T-helper 2 cell treated with Interferon-gamma antibody and Interleukin-4, amounts not matched to agents 5 μg/mL and 100 μg/mL, for 36 hours (primary cell): ENCODE measurements around the gene AKAP13.

ENCODE experiments used
- DNase-seq: peaks from one replicate; pipeline ENCODE4 v3.0.0; 2021; ENCODE audit warnings: low spot score
- H3K27ac Mint-ChIP-seq: one replicate; pipeline ENCODE4 v1.8.0; 2021; ENCODE audit warnings: mild to moderate bottlenecking, mixed read lengths
- H3K27me3 Mint-ChIP-seq: one replicate; pipeline ENCODE4 v1.8.0; 2021; ENCODE audit warnings: low read depth, mixed read lengths
- H3K36me3 Mint-ChIP-seq: one replicate; pipeline ENCODE4 v1.8.0; 2021; ENCODE audit warnings: low read depth, mixed read lengths
- H3K4me1 Mint-ChIP-seq: one replicate; pipeline ENCODE4 v1.8.0; 2021; ENCODE audit warnings: low read depth, mixed read lengths
- H3K4me3 Mint-ChIP-seq: one replicate; pipeline ENCODE4 v1.8.0; 2022; ENCODE audit warnings: mild to moderate bottlenecking, moderate library complexity, mixed read lengths
- H3K9me3 Mint-ChIP-seq: one replicate; pipeline ENCODE4 v1.8.0; 2021; ENCODE audit warnings: mixed read lengths

AKAP13 gene

GRCh38 chr15:85711580-85712192, 331.3 kb downstream of the AKAP13 start:
- peak; percentile 33 for DNase-seq
- H3K4me3 Mint-ChIP-seq = no peak overlapping the region
- no peak overlapping the region for H3K27ac Mint-ChIP-seq
- no peaks in the 10 kb centered on the region for H3K9me3 Mint-ChIP-seq
- H3K36me3 Mint-ChIP-seq = peaks cover 56% of the 10 kb centered on the region
- peaks cover 34% of the 10 kb centered on the region for H3K4me1 Mint-ChIP-seq
- H3K27me3 Mint-ChIP-seq = no peaks in the 10 kb centered on the region

DNA sequence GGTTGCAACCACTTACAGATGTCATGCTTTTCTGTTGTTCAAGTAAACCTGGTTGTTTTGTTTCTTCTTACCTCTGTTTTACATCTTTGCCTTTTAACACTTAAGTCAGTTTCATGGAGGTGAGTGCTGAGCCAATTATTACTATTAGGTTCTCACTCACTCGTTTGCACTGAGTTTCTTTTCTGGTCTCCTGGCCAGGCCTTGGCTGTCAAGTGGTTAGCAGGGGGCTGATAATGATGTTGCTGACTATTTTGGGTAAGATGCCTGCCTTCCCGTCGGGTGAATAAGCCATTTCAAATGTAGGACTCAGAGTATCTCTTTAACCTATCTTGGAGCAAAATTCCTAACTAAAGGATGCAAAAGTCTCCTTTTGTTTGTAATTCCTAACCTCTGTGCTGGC, 335.9 kb downstream of the AKAP13 start:
- no peak for DNase-seq
- Mint-ChIP-seq H3K27ac (no peak overlapping the region), H3K27me3 (no peaks in the 10 kb centered on the region), H3K36me3 (peaks cover 63% of the 10 kb centered on the region), H3K4me1 (peaks cover 12% of the 10 kb centered on the region), H3K4me3 (no peak overlapping the region), H3K9me3 (no peaks in the 10 kb centered on the region)

GRCh38 chr15:85717212-85717611, 336.8 kb downstream of the AKAP13 start:
- H3K27me3 Mint-ChIP-seq = no peaks in the 10 kb centered on the region
- DNase-seq = no peak
- H3K4me1 Mint-ChIP-seq = peaks cover 10% of the 10 kb centered on the region
- H3K36me3 Mint-ChIP-seq = peaks cover 63% of the 10 kb centered on the region
- no peak overlapping the region for H3K4me3 Mint-ChIP-seq
- no peak overlapping the region for H3K27ac Mint-ChIP-seq
- H3K9me3 Mint-ChIP-seq = no peaks in the 10 kb centered on the region

GRCh38 chr15:85718271-85718971, 338.0 kb downstream of the AKAP13 start:
- peaks cover 66% of the 10 kb centered on the region for H3K36me3 Mint-ChIP-seq
- no peaks in the 10 kb centered on the region for H3K27me3 Mint-ChIP-seq
- no peak overlapping the region for H3K27ac Mint-ChIP-seq
- H3K4me3 Mint-ChIP-seq = no peak overlapping the region
- DNase-seq = no peak
- peaks cover 13% of the 10 kb centered on the region for H3K4me1 Mint-ChIP-seq
- no peaks in the 10 kb centered on the region for H3K9me3 Mint-ChIP-seq

DNA sequence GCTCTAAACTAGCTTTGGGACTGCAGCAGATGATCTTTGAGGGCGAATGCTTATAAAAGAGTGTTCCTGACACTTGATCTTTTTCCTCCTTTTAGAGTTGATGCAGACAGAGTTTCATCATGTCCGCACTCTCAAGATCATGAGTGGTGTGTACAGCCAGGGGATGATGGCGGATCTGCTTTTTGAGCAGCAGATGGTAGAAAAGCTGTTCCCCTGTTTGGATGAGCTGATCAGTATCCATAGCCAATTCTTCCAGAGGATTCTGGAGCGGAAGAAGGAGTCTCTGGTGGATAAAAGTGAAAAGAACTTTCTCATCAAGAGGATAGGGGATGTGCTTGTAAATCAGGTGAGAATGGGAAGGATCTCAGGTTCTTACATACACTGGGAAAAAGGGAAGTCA, 338.6 kb downstream of the AKAP13 start:
- H3K4me3 Mint-ChIP-seq = no peak overlapping the region
- DNase-seq = no peak
- H3K36me3 Mint-ChIP-seq = peaks cover 66% of the 10 kb centered on the region
- no peak overlapping the region for H3K27ac Mint-ChIP-seq
- H3K4me1 Mint-ChIP-seq = peaks cover 17% of the 10 kb centered on the region
- H3K9me3 Mint-ChIP-seq = no peaks in the 10 kb centered on the region
- no peaks in the 10 kb centered on the region for H3K27me3 Mint-ChIP-seq

- no peak overlapping the region for H3K4me3 Mint-ChIP-seq
- H3K36me3 Mint-ChIP-seq = peaks cover 64% of the 10 kb centered on the region
- peaks cover 24% of the 10 kb centered on the region for H3K4me1 Mint-ChIP-seq
Observed at GRCh38 chr15:85722374-85723152, 342.2 kb downstream of the AKAP13 start.

GRCh38 chr15:85723960-85724945, 343.9 kb downstream of the AKAP13 start:
- Mint-ChIP-seq H3K4me1 (peaks cover 20% of the 10 kb centered on the region), H3K4me3 (peak overlapping the region; percentile 56), H3K27ac (peak overlapping the region; percentile 83), H3K36me3 (peaks cover 63% of the 10 kb centered on the region), H3K9me3 (no peaks in the 10 kb centered on the region), H3K27me3 (no peaks in the 10 kb centered on the region)
- DNase-seq = peak; percentile 35

More at GRCh38 chr15:85722374-85723152, 342.2 kb downstream of the AKAP13 start:
- Mint-ChIP-seq H3K9me3 (no peaks in the 10 kb centered on the region), H3K27ac (no peak overlapping the region), H3K27me3 (no peaks in the 10 kb centered on the region)
- DNase-seq = no peak

GRCh38 chr15:85725019-85725418, 344.6 kb downstream of the AKAP13 start:
- Mint-ChIP-seq H3K27me3 (no peaks in the 10 kb centered on the region), H3K4me3 (no peak overlapping the region), H3K4me1 (peaks cover 23% of the 10 kb centered on the region), H3K27ac (no peak overlapping the region), H3K9me3 (no peaks in the 10 kb centered on the region), H3K36me3 (peaks cover 65% of the 10 kb centered on the region)
- no peak for DNase-seq

GRCh38 chr15:85725564-85725963, 345.2 kb downstream of the AKAP13 start:
- H3K36me3 Mint-ChIP-seq = peaks cover 68% of the 10 kb centered on the region
- no peak overlapping the region for H3K27ac Mint-ChIP-seq
- DNase-seq = no peak
- no peaks in the 10 kb centered on the region for H3K27me3 Mint-ChIP-seq
- no peaks in the 10 kb centered on the region for H3K9me3 Mint-ChIP-seq
- peaks cover 25% of the 10 kb centered on the region for H3K4me1 Mint-ChIP-seq
- no peak overlapping the region for H3K4me3 Mint-ChIP-seq

DNA sequence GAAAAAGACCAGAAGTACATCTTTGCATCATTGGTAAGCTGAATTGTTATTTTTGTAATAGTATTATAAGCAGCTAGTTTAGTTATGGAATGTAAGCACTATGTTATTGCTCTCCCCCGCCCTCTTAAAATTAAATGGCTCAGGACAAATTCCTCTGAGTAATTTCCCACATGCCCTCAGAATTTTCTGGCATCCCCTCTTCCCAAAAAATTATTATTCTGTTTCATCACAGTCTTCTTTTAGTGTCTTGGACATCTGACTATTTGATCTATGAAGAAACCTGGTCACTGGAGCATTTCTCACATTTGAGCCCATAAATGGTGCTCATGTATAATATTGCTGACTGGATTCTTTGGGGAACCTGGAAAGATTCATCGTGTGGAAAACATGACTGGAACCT, 346.1 kb downstream of the AKAP13 start:
- no peak for DNase-seq
- H3K4me3 Mint-ChIP-seq = no peak overlapping the region
- no peak overlapping the region for H3K27ac Mint-ChIP-seq
- H3K4me1 Mint-ChIP-seq = peaks cover 22% of the 10 kb centered on the region
- H3K36me3 Mint-ChIP-seq = peaks cover 72% of the 10 kb centered on the region
- H3K9me3 Mint-ChIP-seq = no peaks in the 10 kb centered on the region
- no peaks in the 10 kb centered on the region for H3K27me3 Mint-ChIP-seq

GRCh38 chr15:85727068-85727467, 346.7 kb downstream of the AKAP13 start:
- H3K36me3 Mint-ChIP-seq = peaks cover 72% of the 10 kb centered on the region
- no peak for DNase-seq
- H3K4me1 Mint-ChIP-seq = peaks cover 22% of the 10 kb centered on the region
- H3K9me3 Mint-ChIP-seq = no peaks in the 10 kb centered on the region
- H3K27me3 Mint-ChIP-seq = no peaks in the 10 kb centered on the region
- no peak overlapping the region for H3K27ac Mint-ChIP-seq
- no peak overlapping the region for H3K4me3 Mint-ChIP-seq

DNA sequence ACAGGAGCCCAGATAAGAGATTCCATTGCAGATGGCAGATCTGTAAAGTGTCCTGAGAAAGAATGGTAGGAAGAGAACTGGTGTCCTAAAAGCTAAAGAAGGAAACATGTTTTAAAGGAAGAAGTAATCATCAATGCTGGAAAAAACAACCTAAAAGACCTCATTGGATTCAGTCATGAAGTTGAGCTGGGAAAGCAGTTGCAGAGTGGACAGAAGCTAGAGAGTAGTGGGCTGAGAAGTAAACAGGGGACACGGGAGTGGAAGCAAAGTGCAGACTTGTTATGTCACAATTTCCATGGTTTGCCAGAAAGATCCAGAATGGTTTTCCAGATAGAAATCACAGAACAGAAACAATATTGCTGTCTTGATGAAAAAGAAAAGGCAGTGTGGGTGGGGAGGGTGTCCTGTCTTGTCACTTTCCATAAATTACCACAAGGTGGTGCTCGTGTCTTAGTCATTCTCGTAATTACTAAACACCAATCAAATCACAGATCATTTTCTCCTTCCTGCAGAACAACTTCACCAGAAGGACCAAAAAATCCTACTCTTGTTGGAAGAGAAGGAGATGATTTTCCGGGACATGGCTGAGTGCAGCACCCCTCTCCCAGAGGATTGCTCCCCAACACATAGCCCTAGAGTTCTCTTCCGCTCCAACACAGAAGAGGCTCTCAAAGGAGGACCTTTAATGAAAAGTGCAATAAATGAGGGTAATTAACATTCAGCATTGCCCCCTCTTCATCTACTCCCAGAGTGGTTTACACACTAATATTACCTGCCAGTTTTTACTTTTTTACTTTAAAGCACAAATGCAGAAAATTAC, 349.8 kb downstream of the AKAP13 start:
- peaks cover 20% of the 10 kb centered on the region for H3K9me3 Mint-ChIP-seq
- H3K4me3 Mint-ChIP-seq = no peak overlapping the region
- peaks cover 6% of the 10 kb centered on the region for H3K4me1 Mint-ChIP-seq
- peaks cover 76% of the 10 kb centered on the region for H3K36me3 Mint-ChIP-seq
- H3K27ac Mint-ChIP-seq = peak overlapping the region; percentile 5
- peak; percentile 36 for DNase-seq
- no peaks in the 10 kb centered on the region for H3K27me3 Mint-ChIP-seq

GRCh38 chr15:85733416-85733815, 353.0 kb downstream of the AKAP13 start:
- Mint-ChIP-seq H3K27me3 (no peaks in the 10 kb centered on the region), H3K4me1 (peaks cover 6% of the 10 kb centered on the region), H3K27ac (no peak overlapping the region), H3K4me3 (no peak overlapping the region), H3K9me3 (peaks cover 20% of the 10 kb centered on the region), H3K36me3 (peaks cover 78% of the 10 kb centered on the region)
- no peak for DNase-seq
